Thoracic aorta (tissue), 2 donors: ENCODE measurements around the gene NCK1. TPM values are rescaled to one million over a fixed set of nuclear protein-coding genes. Genes with fewer than 3 reads are reported as not detected.

Source experiments
- ATAC-seq: fragments of 150-250 bp; one replicate; pipeline ENCODE4 v1.8.0; 2017; ENCODE audit warnings: low read depth; ENCODE audit not compliant: insufficient number of reproducible peaks, low FRiP score
- DNase-seq: peaks from one replicate; pipeline ENCODE4 v3.0.0-alpha.2; 2020; ENCODE audit warnings: low spot score
- H3K27ac ChIP-seq, 2 donors: fragments of 200-600 bp; sonication (generic); 1 replicate in 1 of 2; 2 replicates in 1 of 2; pipeline ENCODE4 v1.5.1; 2016; ENCODE audit warnings: mild to moderate bottlenecking in 2 of 2, moderate library complexity in 2 of 2
- H3K27me3 ChIP-seq: fragments of 200-600 bp; sonication (generic); replicated peaks from 2 replicates; pipeline ENCODE4 v1.6.0; 2016; ENCODE audit warnings: mild to moderate bottlenecking; ENCODE audit not compliant: insufficient read depth
- H3K36me3 ChIP-seq: fragments of 200-600 bp; sonication (generic); one replicate; pipeline ENCODE4 v1.5.1; 2016
- H3K4me1 ChIP-seq, 2 donors: fragments of 200-600 bp; sonication (generic); 1 replicate in 1 of 2; 2 replicates in 1 of 2; pipeline versions ENCODE4 v1.5.1 to v1.6.0; 2016; ENCODE audit warnings: low read depth in 2 of 2, mild to moderate bottlenecking in 1 of 2; ENCODE audit not compliant: control insufficient read depth in 1 of 2
- H3K4me3 ChIP-seq: fragments of 200-600 bp; sonication (generic); 2 replicates; pipeline ENCODE4 v1.5.1; 2016; ENCODE audit warnings: mild to moderate bottlenecking
- H3K9me3 ChIP-seq: fragments of 200-600 bp; sonication (generic); 2 replicates; pipeline ENCODE4 v1.5.1; 2016
- CTCF ChIP-seq: fragments of 200-600 bp; sonication (generic); IDR thresholded peaks from one replicate; pipeline ENCODE4 v1.5.1; 2019; ENCODE audit warnings: antibody characterized with exemption
- total RNA-seq, 2 donors: library from RNA; depleted of rRNA; stranded (reverse); fragments of >200 nt; gene quantifications; one replicate each; pipeline versions ENCODE4 v1.1.0 to v1.2.3, GENCODE V29; 2016

NCK1 gene
- total RNA-seq, 2 donors from 2014 or later, result 31.5 to 41.5 TPM

- no peak for ATAC-seq
- Histone ChIP-seq H3K4me1 (no peaks in the 10 kb centered on the region), H3K27me3 (no peaks in the 10 kb centered on the region), H3K27ac (no peak overlapping the region), H3K9me3 (no peaks in the 10 kb centered on the region), H3K4me3 (no peak overlapping the region), H3K36me3 (no peaks in the 10 kb centered on the region)
- no peak for DNase-seq
- no peak for TF ChIP-seq CTCF
Measured at GRCh38 chr3:136946978-136947377, 85.0 kb downstream of the NCK1 start.

GRCh38 chr3:136947477-136947876 is 85.5 kb downstream of the NCK1 start:
- no peaks in the 10 kb centered on the region for H3K4me1 ChIP-seq
- no peak for TF ChIP-seq CTCF
- ATAC-seq, result no peak

GRCh38 chr3:136949146-136949545 is 87.1 kb downstream of the NCK1 start:
- Histone ChIP-seq H3K27me3 (no peaks in the 10 kb centered on the region), H3K36me3 (no peaks in the 10 kb centered on the region), H3K27ac (no peak overlapping the region), H3K4me1 (no peaks in the 10 kb centered on the region), H3K9me3 (no peaks in the 10 kb centered on the region), H3K4me3 (no peak overlapping the region)
- ATAC-seq (no peak), DNase-seq (no peak)
- no peak for TF ChIP-seq CTCF

More at GRCh38 chr3:136947477-136947876, 85.5 kb downstream of the NCK1 start:
- no peaks in the 10 kb centered on the region for H3K36me3 ChIP-seq
- H3K4me3 ChIP-seq, result no peak overlapping the region
- no peak overlapping the region for H3K27ac ChIP-seq
- H3K27me3 ChIP-seq, result no peaks in the 10 kb centered on the region
- no peaks in the 10 kb centered on the region for H3K9me3 ChIP-seq
- no peak for DNase-seq

GRCh38 chr3:136949708-136950107 is 87.7 kb downstream of the NCK1 start:
- DNase-seq, result no peak
- no peak overlapping the region for H3K4me3 ChIP-seq
- no peaks in the 10 kb centered on the region for H3K36me3 ChIP-seq
- H3K9me3 ChIP-seq, result no peaks in the 10 kb centered on the region
- no peak for TF ChIP-seq CTCF
- no peaks in the 10 kb centered on the region for H3K4me1 ChIP-seq
- no peaks in the 10 kb centered on the region for H3K27me3 ChIP-seq
- ATAC-seq, result no peak
- no peak overlapping the region for H3K27ac ChIP-seq

GRCh38 chr3:136950623-136951022 is 88.6 kb downstream of the NCK1 start:
- no peak for TF ChIP-seq CTCF
- ATAC-seq (no peak), DNase-seq (no peak)
- Histone ChIP-seq H3K9me3 (no peaks in the 10 kb centered on the region), H3K27ac (no peak overlapping the region), H3K4me3 (no peak overlapping the region), H3K36me3 (no peaks in the 10 kb centered on the region), H3K4me1 (no peaks in the 10 kb centered on the region), H3K27me3 (no peaks in the 10 kb centered on the region)
